ENCODE measurements around the gene BARHL1.
"Not testable (repeated sequence)": the region's sequence is repeated elsewhere in the genome, so short reads cannot be mapped to it uniquely, and the experiment has no call there.

Gene BARHL1

GRCh38 chr9:132557159-132557558, 25.2 kb upstream of the BARHL1 start:
- DNase-seq, result no peak

GRCh38 chr9:132559711-132560110, 22.7 kb upstream of the BARHL1 start:
- no peak for DNase-seq

DNA sequence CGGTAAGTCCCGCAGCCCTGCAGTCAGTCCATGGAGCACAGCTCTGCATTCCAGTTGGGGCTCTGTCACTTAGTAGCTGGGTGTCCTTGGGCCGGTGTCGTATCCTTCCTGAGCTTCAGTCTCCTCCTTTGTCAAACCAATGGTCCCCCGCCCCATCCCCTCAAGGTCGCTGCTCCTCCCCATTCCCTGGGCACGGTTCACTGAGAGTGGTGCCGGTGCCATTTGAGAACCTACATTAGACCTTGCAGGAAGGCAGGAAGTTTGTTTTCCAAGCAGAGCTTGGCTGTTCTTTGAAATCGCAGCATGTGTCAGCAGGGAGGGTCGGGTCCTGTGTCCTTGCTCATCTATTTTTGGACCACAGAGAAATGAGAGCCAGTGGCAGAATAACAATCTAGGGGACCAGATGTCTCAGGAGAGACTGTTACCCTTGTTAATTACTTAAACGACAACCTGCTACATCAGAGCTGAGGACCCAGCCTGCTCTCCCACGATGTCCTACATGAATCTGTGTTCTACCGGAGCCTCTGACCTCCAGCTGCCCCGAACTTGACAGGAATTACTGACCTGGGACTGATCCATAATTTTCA, 21.7 kb upstream of the BARHL1 start:
- DNase-seq, result no peak

DNA sequence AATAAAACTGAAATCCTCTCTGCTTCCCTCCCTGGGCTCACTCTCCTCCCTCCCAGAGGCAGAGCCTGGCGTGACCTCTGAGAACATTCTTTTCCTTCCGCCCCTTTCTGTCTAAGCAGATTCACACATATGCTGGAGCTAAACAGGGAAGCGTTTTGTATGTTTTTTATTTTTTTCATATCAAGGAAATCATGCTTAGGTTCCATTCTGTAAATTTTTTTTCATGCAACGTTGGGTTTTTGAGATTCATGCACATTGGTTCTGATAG, 20.2 kb upstream of the BARHL1 start:
- DNase-seq, result no peak

DNA sequence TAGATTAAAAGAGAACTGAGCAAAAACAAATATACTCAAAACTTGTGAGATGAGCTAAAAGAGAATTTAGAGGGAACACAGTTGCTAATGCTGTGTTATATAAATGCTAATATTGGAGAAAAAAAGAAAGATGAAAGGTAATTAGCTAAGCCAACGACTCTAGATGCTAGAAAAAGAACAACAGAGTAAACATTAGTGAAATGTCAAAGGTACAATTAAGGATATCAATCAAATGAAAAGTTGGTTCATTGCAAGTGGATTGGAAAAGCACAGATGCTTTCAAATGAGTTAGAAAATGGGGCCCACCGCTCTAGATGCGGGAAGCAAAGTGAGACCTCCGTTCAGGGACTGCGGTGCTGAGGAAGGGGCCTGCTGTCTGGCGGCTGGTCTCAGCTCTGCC, 17.9 kb upstream of the BARHL1 start:
- DNase-seq, result no peak

DNA sequence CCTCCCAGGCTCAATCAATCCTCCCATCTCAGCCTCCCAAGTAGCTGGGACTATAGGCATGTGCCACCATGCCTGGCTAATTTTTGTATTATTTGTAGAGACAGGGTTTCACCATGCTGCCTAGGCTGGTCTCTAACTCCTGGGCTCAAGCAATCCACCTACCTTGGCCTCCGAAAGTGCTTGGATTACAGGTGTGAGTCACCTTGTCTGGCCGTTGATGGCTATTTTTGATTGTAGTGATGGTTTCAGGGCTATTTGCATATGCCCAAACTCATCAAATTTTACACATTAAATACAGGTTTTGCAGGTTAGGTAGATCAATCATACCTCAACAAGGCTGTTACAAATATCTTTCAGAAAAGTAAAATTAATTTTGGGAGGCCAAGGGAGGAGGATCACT, 13.6 kb upstream of the BARHL1 start:
- not testable (repeated sequence) for DNase-seq

DNA sequence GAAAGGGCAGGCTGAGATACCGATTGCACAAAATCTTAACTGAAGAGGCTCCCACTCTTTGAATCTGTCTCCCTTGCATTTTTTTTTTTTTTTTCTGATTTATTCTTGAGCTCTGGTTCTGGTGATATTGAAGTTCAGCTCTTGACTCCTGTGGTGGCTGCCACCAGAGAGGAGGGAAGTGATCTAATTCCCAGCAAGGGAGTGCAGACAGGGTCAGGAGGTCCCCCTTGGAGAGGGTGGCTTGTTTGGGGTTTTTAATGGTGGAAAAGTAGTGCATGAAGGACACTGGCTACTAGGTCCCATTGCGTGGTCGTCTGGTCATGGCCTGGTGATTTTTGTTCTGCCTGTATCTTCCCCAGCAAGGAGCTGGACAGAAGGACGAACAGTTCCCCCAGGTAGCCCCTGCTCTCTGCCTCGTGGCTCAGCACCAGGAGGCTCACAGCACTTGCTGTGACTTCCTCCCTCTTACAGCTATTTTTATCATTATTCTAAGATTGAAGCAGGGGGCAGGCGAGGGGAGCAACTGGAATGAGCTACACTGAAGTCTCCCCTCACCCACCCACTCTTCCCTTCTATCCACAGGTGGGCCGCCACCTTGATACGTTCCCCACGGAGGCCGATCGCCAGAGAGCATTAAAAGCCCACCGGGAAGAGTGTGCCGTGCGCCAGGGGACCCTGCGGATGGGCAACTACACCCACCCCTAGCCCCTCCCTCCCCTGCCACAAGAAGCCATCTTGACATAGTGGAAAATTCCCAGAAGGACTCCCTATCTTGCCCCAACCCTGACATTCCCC, 10.4 kb upstream of the BARHL1 start:
- no peak for DNase-seq

DNA sequence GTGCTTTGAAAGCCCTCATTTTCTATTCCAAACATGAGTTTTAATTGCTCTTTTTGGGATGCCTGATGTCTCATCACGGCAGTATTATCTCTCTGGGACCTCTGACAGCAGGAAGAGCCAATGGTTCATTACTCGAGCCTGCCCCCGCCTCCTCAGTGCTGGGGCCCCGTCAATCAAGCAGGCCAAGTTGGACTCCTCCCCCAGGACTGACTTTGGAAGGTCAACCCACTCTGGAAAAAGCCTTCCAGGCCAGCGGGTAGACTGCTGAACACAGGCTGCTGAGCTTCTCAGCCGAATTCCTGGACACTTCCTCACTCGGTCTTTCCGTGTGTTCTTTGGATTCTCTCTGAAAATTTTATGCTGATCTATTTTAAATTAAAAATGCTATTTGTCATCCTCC, 9.5 kb upstream of the BARHL1 start:
- DNase-seq, result no peak

DNA sequence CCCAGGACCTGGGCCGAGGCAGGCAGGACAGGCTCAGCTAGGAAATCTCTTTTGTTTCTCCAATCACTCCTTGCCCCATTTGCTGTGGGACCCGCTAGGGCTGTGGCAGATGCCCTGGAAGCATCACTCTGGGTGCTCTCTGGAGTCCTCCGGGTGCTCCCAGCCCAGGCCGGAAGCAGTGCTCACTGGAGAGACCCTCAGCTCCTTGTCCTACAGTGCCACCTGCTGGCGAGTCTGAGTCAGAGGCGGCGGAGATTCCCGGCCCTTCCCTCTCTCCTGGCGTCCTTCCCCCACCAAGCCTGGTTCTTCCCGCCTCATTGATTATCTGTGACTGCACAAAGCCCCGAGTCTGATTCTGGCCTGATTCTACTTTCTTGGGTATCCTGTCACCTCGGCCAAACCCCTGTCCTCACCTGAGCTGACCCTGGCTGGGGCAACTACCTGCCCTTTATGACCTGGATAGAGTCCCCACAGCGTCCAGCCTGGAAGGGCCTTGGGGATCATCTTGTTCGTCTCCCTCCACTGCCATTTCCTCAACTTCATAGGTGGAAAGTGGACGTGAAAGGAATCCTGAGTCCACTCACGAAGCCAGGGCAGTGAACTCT, 7.3 kb upstream of the BARHL1 start:
- DNase-seq, result no peak

GRCh38 chr9:132575811-132576210, 6.6 kb upstream of the BARHL1 start:
- no peak for DNase-seq

DNA sequence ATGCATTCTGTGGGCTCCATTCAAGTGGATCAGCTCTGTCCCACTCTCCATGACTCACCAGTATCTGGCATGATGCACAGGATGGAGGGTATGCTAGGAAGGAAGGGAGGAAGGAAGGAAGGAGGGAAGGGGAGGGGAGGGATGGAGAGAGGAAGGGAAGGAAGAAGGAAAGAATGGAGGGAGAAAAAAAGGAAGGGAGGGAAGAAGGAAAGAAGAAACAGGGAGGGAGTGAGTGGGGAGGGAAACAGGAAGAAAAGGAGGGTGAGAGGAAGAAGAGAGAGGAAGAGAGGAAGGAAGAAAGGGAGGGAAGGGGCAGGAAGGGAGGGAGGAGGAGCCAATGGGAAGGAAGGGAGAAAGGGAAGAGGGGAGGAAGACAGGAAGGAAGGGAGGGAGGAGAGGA, 5.3 kb upstream of the BARHL1 start:
- DNase-seq, result no peak

GRCh38 chr9:132578367-132578932, 4.0 kb upstream of the BARHL1 start:
- DNase-seq, result no peak

DNA sequence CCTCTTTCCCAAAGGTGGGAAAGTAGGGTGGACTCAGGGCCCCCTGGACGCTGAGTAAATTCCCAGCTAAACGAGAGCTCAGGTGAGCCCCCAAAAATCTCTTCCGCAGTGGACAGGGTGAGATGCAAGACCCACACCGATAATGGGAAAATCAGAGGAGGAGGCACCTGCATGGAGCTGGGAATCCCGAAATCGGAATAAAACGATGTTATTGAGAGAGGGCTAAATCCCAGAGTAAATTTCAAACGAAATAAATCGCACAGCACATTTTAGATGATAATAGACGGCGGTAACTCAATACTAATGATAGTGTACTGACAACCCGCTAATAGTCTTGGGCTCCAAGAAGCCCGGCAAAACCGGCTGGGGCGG, 3.0 kb upstream of the BARHL1 start:
- DNase-seq, result no peak

GRCh38 chr9:132582786-132583583, 579 bp downstream of the BARHL1 start:
- no peak for DNase-seq

- DNase-seq, result no peak
Measured at GRCh38 chr9:132583584-132584304, 1.3 kb downstream of the BARHL1 start.

GRCh38 chr9:132584601-132585560, 2.5 kb downstream of the BARHL1 start:
- DNase-seq, result no peak

GRCh38 chr9:132585954-132586829, 3.8 kb downstream of the BARHL1 start:
- DNase-seq, result no peak

DNA sequence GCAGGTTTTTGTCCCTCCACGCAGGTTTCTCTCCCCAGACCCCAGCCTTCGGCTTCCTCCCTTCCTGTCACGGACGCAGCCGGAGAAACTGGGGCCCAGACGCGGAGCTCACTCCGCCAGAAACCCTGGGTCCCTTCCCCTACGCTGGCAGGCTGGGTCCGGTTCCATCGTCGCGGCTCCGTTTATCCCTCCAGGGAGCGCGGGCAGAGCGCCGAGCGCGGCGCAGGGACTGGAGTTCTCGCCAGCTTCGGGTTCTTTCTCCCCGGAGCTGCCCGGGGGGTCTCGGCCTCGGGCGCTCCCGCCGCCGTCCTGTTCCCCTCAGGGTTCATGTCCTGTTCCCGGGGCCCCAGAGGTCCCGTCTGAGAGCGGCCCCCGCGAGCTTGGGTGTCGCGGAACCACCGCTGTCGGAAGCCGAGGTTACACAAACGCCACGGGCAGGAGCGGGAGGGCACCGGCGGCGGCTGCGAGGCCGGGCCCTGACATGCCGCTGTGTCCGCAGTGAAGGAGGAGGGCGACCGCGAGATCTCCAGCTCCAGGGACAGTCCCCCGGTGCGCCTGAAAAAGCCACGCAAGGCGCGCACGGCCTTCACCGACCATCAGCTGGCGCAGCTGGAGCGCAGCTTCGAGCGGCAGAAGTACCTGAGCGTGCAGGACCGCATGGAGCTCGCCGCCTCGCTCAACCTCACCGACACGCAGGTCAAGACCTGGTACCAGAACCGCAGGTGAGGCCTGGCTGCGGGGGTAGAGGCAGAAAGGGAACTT, 4.6 kb downstream of the BARHL1 start:
- DNase-seq, result no peak

DNA sequence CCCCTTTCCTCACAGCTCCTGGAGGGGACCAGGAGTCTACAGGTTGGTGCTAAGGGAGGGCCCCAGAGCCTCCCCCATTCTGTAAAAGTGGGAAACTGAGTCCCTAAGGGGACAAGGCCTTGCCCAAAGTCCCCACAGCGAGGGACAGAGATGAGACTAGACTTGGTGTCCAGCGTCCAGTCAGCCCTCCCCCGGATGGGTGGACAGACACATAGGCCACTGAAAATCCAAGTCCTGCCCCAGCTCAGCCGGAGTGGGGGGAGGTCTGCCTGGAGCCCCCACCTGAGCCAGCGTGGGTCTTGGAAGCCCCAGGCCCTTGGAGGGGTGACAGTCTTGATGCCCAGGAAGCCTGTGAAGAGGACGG, 5.2 kb downstream of the BARHL1 start:
- DNase-seq, result no peak

DNA sequence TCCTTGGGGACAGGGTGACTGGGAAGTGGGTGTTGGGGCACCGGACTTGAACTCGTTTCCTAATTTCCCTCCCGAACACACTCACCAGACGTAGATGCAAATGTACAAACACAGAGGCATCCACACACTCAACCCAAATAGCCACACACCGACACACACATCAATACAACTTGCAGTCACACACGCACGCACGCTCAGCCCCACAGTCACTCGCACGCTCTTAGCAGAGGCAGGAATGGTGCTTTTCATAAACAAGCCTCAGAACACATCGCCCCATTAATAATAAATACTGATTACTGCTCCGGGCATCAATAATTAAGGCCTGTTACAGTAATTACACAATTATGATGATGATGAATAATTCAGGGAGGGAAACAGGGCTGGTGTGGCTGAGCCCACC, 5.7 kb downstream of the BARHL1 start:
- no peak for DNase-seq

All from NCI-H1048 (cell line).